Hepatocyte (in vitro differentiated cells): ENCODE results near the gene OR52E4. TPM values are rescaled to one million over a fixed set of nuclear protein-coding genes. Genes with fewer than 3 reads are reported as not detected.

ENCODE experiments used
- DNase-seq: peaks from one replicate; pipeline ENCODE4 v3.0.0-alpha.2; 2016; ENCODE audit warnings: low spot score
- H2AFZ ChIP-seq: fragments of 200-600 bp; sonication (generic); 2 replicates; pipeline ENCODE4 v1.6.0; 2016; ENCODE audit warnings: antibody characterized with exemption, mild to moderate bottlenecking
- H3K27ac ChIP-seq: fragments of 200-600 bp; sonication (generic); 2 replicates; pipeline ENCODE4 v1.5.1; 2016; ENCODE audit warnings: mild to moderate bottlenecking
- H3K27me3 ChIP-seq: fragments of 200-600 bp; sonication (generic); 2 replicates; pipeline ENCODE4 v1.6.1; 2016
- H3K36me3 ChIP-seq: fragments of 200-600 bp; sonication (generic); replicated peaks from 2 replicates; pipeline ENCODE4 v1.5.1; 2016; ENCODE audit warnings: low read depth; ENCODE audit not compliant: insufficient read depth
- H3K4me1 ChIP-seq: fragments of 200-600 bp; sonication (generic); 2 replicates; pipeline ENCODE4 v1.5.1; 2016; ENCODE audit warnings: mild to moderate bottlenecking, moderate library complexity; ENCODE audit not compliant: insufficient read depth
- H3K4me2 ChIP-seq: fragments of 200-600 bp; sonication (generic); 2 replicates; pipeline ENCODE4 v1.6.0; 2016
- H3K4me3 ChIP-seq: fragments of 200-600 bp; sonication (generic); 2 replicates; pipeline ENCODE4 v1.5.1; 2016; ENCODE audit warnings: mild to moderate bottlenecking
- H3K79me2 ChIP-seq: fragments of 200-600 bp; sonication (generic); 2 replicates; pipeline ENCODE4 v1.6.0; 2017; ENCODE audit warnings: mild to moderate bottlenecking
- H3K9me2 ChIP-seq: fragments of 200-600 bp; sonication (generic); replicated peaks from 2 replicates; pipeline ENCODE4 v1.6.0; 2017; ENCODE audit warnings: mild to moderate bottlenecking; ENCODE audit not compliant: insufficient read depth
- H3K9me3 ChIP-seq: fragments of 200-600 bp; sonication (generic); 2 replicates; pipeline ENCODE4 v1.5.1; 2016; ENCODE audit warnings: low read depth, mild to moderate bottlenecking
- H4K20me1 ChIP-seq: fragments of 200-600 bp; sonication (generic); 2 replicates; pipeline ENCODE4 v1.6.0; 2016; ENCODE audit warnings: mild to moderate bottlenecking; ENCODE audit not compliant: insufficient read depth, poor library complexity, severe bottlenecking
- CTCF ChIP-seq: fragments of 200-600 bp; sonication (generic); IDR thresholded peaks from 2 replicates; pipeline ENCODE4 v1.5.1; 2016; ENCODE audit warnings: antibody characterized with exemption, mild to moderate bottlenecking; ENCODE audit not compliant: poor library complexity
- EZH2 ChIP-seq: fragments of 200-600 bp; sonication (generic); IDR thresholded peaks from 2 replicates; pipeline ENCODE4 v1.6.1; 2016; ENCODE audit warnings: antibody characterized with exemption, mild to moderate bottlenecking, borderline replicate concordance
- EZH2phosphoT487 ChIP-seq: fragments of 200-600 bp; sonication (generic); IDR thresholded peaks from one replicate; pipeline ENCODE4 v1.6.1; 2018; ENCODE audit warnings: antibody characterized with exemption, mild to moderate bottlenecking, low read depth, moderate library complexity; ENCODE audit not compliant: unreplicated experiment, severe bottlenecking
- WGBS: methylation state at CpG from one replicate; pipeline ENCODE4 v1.1.6; 2016; ENCODE audit warnings: low lambda C conversion rate; ENCODE audit errors: missing lambda C conversion rate; 5-methylcytosine and 5-hydroxymethylcytosine counted together
- polyA plus RNA-seq: library from polyadenylated mRNA; unstranded; fragments of >200 nt; fragmentation: Nextera tagmentation; extraction: Ambion mirVana; gene quantifications from 2 replicates; pipeline ENCODE4 v1.2.1, GENCODE V29; 2016
- total RNA-seq: library from RNA; depleted of rRNA; stranded (reverse); fragments of >200 nt; gene quantifications from 2 replicates; pipeline ENCODE4 v1.2.3, GENCODE V29; 2014

The OR52E4 gene
- total and polyA plus RNA-seq, 2 experiments from 2014 or later, result not detected

DNA sequence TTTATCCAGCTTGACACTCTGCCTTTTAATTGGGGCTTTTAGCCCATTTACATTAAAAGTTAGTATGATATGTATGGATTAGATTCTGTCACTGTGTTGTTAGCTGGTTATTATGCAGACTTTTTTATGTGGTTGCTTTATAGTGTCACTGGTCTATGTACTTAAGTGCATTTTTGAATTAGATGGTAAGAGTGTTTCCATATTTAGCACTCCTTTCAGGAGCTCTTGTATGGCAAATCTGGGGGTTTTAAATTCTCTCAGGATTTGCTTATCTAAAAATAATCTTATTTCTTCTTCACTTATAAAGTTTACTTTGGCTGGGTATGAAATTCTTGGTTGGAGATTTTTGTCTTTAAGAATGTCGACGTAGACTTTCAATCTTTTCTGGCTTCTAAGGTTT is 42.7 kb upstream of the OR52E4 start:
- H2AFZ ChIP-seq, result no peak overlapping the region
- H3K79me2 ChIP-seq, result no peaks in the 10 kb centered on the region
- no peaks in the 10 kb centered on the region for H3K27me3 ChIP-seq
- H3K9me3 ChIP-seq, result no peaks in the 10 kb centered on the region
- H3K4me2 ChIP-seq, result no peak overlapping the region
- no peaks in the 10 kb centered on the region for H3K36me3 ChIP-seq
- DNase-seq, result no peak
- H3K27ac ChIP-seq, result no peak overlapping the region
- 96% methylated on average over 2 of the region's 2 CpGs for WGBS
- H4K20me1 ChIP-seq, result no peaks in the 10 kb centered on the region
- no peak overlapping the region for H3K4me3 ChIP-seq
- TF ChIP-seq EZH2phosphoT487 (no peak), CTCF (no peak), EZH2 (no peak)
- no peaks in the 10 kb centered on the region for H3K9me2 ChIP-seq
- no peaks in the 10 kb centered on the region for H3K4me1 ChIP-seq

- DNase-seq, result no peak
- WGBS, result 45% methylated on average over 1 of the region's 1 CpG
- no peaks in the 10 kb centered on the region for H3K27me3 ChIP-seq
- H3K79me2 ChIP-seq, result no peaks in the 10 kb centered on the region
- no peaks in the 10 kb centered on the region for H3K9me2 ChIP-seq
- H3K27ac ChIP-seq, result no peak within 1 kb of the TSS
- no peaks in the 10 kb centered on the region for H3K36me3 ChIP-seq
- H3K9me3 ChIP-seq, result no peaks in the 10 kb centered on the region
- no peak for TF ChIP-seq EZH2phosphoT487
- no peak for TF ChIP-seq CTCF
- TF ChIP-seq EZH2, result no peak
- H4K20me1 ChIP-seq, result no peaks in the 10 kb centered on the region
- H2AFZ ChIP-seq, result no peak within 1 kb of the TSS
- H3K4me3 ChIP-seq, result no peak within 1 kb of the TSS
- no peak within 1 kb of the TSS for H3K4me2 ChIP-seq
- H3K4me1 ChIP-seq, result no peaks in the 10 kb centered on the region
These were observed 38.6 kb upstream of the OR52E4 start, which contains the start of gene OR52E6 for GRCh38 chr11:5841797-5842196. Gene OR52E6 (minus strand): TSS chr11:5841897. CDS start chr11:5841897, 0 bp downstream.

DNA sequence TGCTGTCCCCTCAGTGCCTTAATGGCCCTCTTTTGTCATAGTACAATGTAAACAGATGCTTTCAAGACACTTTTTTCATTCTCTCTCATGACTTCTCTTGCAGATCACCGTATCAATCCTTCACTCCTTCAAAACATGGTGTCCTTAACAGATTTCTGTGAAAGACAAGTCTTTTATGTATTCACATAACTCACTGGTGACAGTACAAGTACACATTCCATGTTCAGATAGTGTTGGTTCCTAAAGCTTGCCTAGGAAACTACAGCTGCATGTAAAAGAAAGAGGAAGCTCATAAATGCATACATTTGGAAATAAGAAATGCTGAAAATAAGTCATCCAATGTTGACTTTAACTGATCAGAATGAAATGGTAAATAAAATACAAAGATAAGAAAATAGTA is 33.7 kb upstream of the OR52E4 start:
- no peak for DNase-seq
- Histone ChIP-seq H3K27ac (no peak overlapping the region), H3K79me2 (no peaks in the 10 kb centered on the region), H3K27me3 (no peaks in the 10 kb centered on the region), H3K4me1 (no peaks in the 10 kb centered on the region), H3K9me2 (no peaks in the 10 kb centered on the region), H3K36me3 (no peaks in the 10 kb centered on the region), H3K9me3 (no peaks in the 10 kb centered on the region), H4K20me1 (no peaks in the 10 kb centered on the region), H3K4me2 (no peak overlapping the region), H3K4me3 (no peak overlapping the region), H2AFZ (no peak overlapping the region)
- WGBS, result 90% methylated on average over 1 of the region's 1 CpG
- no peak for TF ChIP-seq CTCF
- TF ChIP-seq EZH2phosphoT487, result no peak
- TF ChIP-seq EZH2, result no peak

GRCh38 chr11:5847711-5848110 is 32.7 kb upstream of the OR52E4 start:
- Histone ChIP-seq H3K9me3 (no peaks in the 10 kb centered on the region), H3K36me3 (no peaks in the 10 kb centered on the region), H3K79me2 (no peaks in the 10 kb centered on the region), H3K4me1 (no peaks in the 10 kb centered on the region), H3K9me2 (no peaks in the 10 kb centered on the region), H3K27me3 (no peaks in the 10 kb centered on the region), H4K20me1 (no peaks in the 10 kb centered on the region), H2AFZ (no peak overlapping the region), H3K4me2 (no peak overlapping the region), H3K4me3 (no peak overlapping the region), H3K27ac (no peak overlapping the region)
- DNase-seq, result no peak
- TF ChIP-seq EZH2phosphoT487 (no peak), EZH2 (no peak), CTCF (no peak)
